SIG-M5 treated with dmso at 0.1 percent for 504 hours (cell line): ENCODE data around the gene NLRP7.
A peak's percentile ranks its signal among the peaks of the same experiment; 100 is the strongest.

Experiments used
- DNase-seq: peaks from one replicate; lab custom pipeline; 2025; ENCODE audit not compliant: unreplicated experiment; lab: John Stamatoyannopoulos, UW

The NLRP7 gene

GRCh38 chr19:54875506-54875905 is 71.8 kb downstream of the NLRP7 start:
- peak; percentile 80 for DNase-seq

GRCh38 chr19:54873990-54874389 is 73.3 kb downstream of the NLRP7 start, which contains the start of gene FCAR:
TSS of gene FCAR (plus strand) at chr19:54874235. CDS start at chr19:54874290, 55 bp downstream.
- peak; percentile 82 for DNase-seq
